Adrenal gland (tissue), 12 donors: ENCODE measurements around the gene HAPLN3. TPM values are rescaled to one million over a fixed set of nuclear protein-coding genes. Genes with fewer than 3 reads are reported as not detected.

Experiments used
- DNase-seq, 7 donors: peaks; one replicate each; pipeline ENCODE4 v3.0.0-alpha.2; 2019 to 2020
- H3K27ac ChIP-seq, 5 donors: fragments of 200-600 bp; sonication (generic) in 4 of 5; 1 replicate in 3 of 5; 2 replicates in 2 of 5; pipeline versions ENCODE4 v1.5.1 to v1.8.0; 2016 to 2020; ENCODE audit warnings: mild to moderate bottlenecking in 1 of 5
- H3K27me3 ChIP-seq: fragments of 200-600 bp; 2 replicates; pipeline ENCODE4 v1.8.0; 2021
- H3K36me3 ChIP-seq, 2 donors: fragments of 200-600 bp; replicated peaks in 1 of 2; 1 replicate in 1 of 2; 2 replicates in 1 of 2; pipeline versions ENCODE4 v1.5.1 to v1.8.0; 2018 to 2022
- H3K4me1 ChIP-seq, 2 donors: fragments of 200-600 bp; replicated peaks in 1 of 2; 1 replicate in 1 of 2; 2 replicates in 1 of 2; pipeline versions ENCODE4 v1.5.1 to v1.8.0; 2018 to 2021
- H3K4me3 ChIP-seq, 4 donors: fragments of 200-600 bp; sonication (generic) in 3 of 4; one replicate each; pipeline ENCODE4 v1.5.1; 2016 to 2018
- H3K9me3 ChIP-seq, 3 donors: fragments of 200-600 bp; sonication (generic) in 1 of 3; replicated peaks in 1 of 3; 1 replicate in 2 of 3; 2 replicates in 1 of 3; pipeline versions ENCODE4 v1.5.1 to v1.8.0; 2016 to 2021
- CTCF ChIP-seq, 6 experiments: fragments of 450-650 bp in 4 of 6; fragments of 200-600 bp in 2 of 6; sonication (generic) in 1 of 6; IDR thresholded peaks; 1 replicate in 5 of 6; 2 replicates in 1 of 6; pipeline versions ENCODE4 v1.5.1 to v1.8.0; 2016 to 2021; ENCODE audit warnings: antibody characterized with exemption in 6 of 6, mild to moderate bottlenecking in 2 of 6, moderate library complexity in 1 of 6
- POLR2A ChIP-seq, 2 donors: fragments of 450-650 bp; IDR thresholded peaks; one replicate each; pipeline ENCODE4 v1.6.1; 2017; ENCODE audit warnings: antibody characterized with exemption in 2 of 2, mild to moderate bottlenecking in 2 of 2, moderate library complexity in 1 of 2
- WGBS, 4 donors: extraction: QIAGEN DNeasy Blood & Tissue Kit in 2 of 4; methylation state at CpG; one replicate each; pipeline versions ENCODE4 v1.1.5 to v1.1.7; 2013 to 2017; 5-methylcytosine and 5-hydroxymethylcytosine counted together
- intact Hi-C, 2 donors: fragments of 100-400 bp; cut with DNase I; formaldehyde crosslinking; loops; one replicate each; pipeline versions ENCODE4 v1.14.1 to v1.15.0; 2022 to 2023
- polyA plus RNA-seq, 3 donors: library from polyadenylated mRNA; stranded (reverse); fragments of 200-250 nt in 2 of 3; fragments of 350-450 nt in 1 of 3; fragmentation: Illumina TruSeq in 1 of 3; extraction: RNeasy Lipid Tissue Mini Kit (QIAGEN cat#74804) in 1 of 3; gene quantifications; one replicate each; pipeline ENCODE4 v1.2.3, GENCODE V29; 2013 to 2014
- total RNA-seq, 9 donors: library from RNA; depleted of rRNA in 4 of 9; stranded (reverse); fragments of >200 nt in 4 of 9; fragments of 120-200 nt in 1 of 9; fragmentation: NEBNext Ultra II Directional in 1 of 9; extraction: Animal tissue kit (Norgen Biotek cat#: 25700) in 1 of 9; gene quantifications; one replicate each; pipeline versions ENCODE4 v1.1.0 to v1.2.4, GENCODE V29; 2013 to 2023
- donor health status: healthy with polysubstance abuse.
- donor health status: Bipolar disorder and iron deficiency.
- donor health status: DM: yes; HTN: yes; CAD: no.
- donor health status: DM: no; HTN: no; CAD: no.
- donor health status: DM: no; HTN: no; CAD: no.
- donor health status: DM: yes; HTN: yes; CAD: no.

HAPLN3 gene
- total and polyA plus RNA-seq, 12 donors: 0.55 to 7.6 (median 3.7) TPM

- no peak overlapping the region for H3K27ac ChIP-seq
- no peak for TF ChIP-seq CTCF (IDR thresholded peaks at IDR 0.05)
- TF ChIP-seq POLR2A (IDR thresholded peaks at IDR 0.05): no peak
- intact Hi-C loops: loop anchor here (10.0 kb wide), 1 partner anchor 283 kb away; no protein-coding TSS in a partner anchor
- no peak overlapping the region for H3K4me3 ChIP-seq
- peaks cover 0 to 16% of the 10 kb centered on the region in 2 donors for H3K36me3 ChIP-seq
- no peaks in the 10 kb centered on the region for H3K27me3 ChIP-seq
- DNase-seq: no peak
- H3K9me3 ChIP-seq: no peaks in the 10 kb centered on the region
- WGBS, 4 donors: 89 to 93% (median 91%) methylated on average over 10 to 15 of the region's 15 CpGs
- H3K4me1 ChIP-seq: peaks cover 0 to 10% of the 10 kb centered on the region in 2 donors
Measured at GRCh38 chr15:88901508-88902220, 6.3 kb upstream of the HAPLN3 start.

GRCh38 chr15:88900982-88901418, 5.7 kb upstream of the HAPLN3 start:
- no peak for TF ChIP-seq POLR2A (IDR thresholded peaks at IDR 0.05)
- TF ChIP-seq CTCF (IDR thresholded peaks at IDR 0.05): no peak
- Histone ChIP-seq H3K9me3 (no peaks in the 10 kb centered on the region), H3K36me3 (peaks cover 0 to 16% of the 10 kb centered on the region in 2 donors), H3K27ac (no peak overlapping the region), H3K4me3 (no peak overlapping the region), H3K4me1 (peaks cover 0 to 10% of the 10 kb centered on the region in 2 donors), H3K27me3 (no peaks in the 10 kb centered on the region)
- intact Hi-C loops: loop anchor here (10.0 kb wide), 1 partner anchor 284 kb away; no protein-coding TSS in a partner anchor
- WGBS, 4 donors: 81 to 88% (median 83%) methylated on average over 5 of the region's 5 CpGs
- no peak for DNase-seq

GRCh38 chr15:88900309-88900981, 5.1 kb upstream of the HAPLN3 start:
- Histone ChIP-seq H3K27ac (no peak overlapping the region), H3K4me1 (peaks cover 2 to 11% of the 10 kb centered on the region in 2 donors), H3K9me3 (no peaks in the 10 kb centered on the region), H3K4me3 (no peak overlapping the region), H3K36me3 (peaks cover 0 to 16% of the 10 kb centered on the region in 2 donors), H3K27me3 (no peaks in the 10 kb centered on the region)
- WGBS, 4 donors: 93 to 95% (median 93%) methylated on average over 7 to 12 of the region's 12 CpGs
- no peak for DNase-seq
- intact Hi-C loops: loop anchor here (10.0 kb wide), 1 partner anchor 284 kb away; no protein-coding TSS in a partner anchor
- TF ChIP-seq CTCF (IDR thresholded peaks at IDR 0.05) (no peak), POLR2A (IDR thresholded peaks at IDR 0.05) (no peak)

GRCh38 chr15:88899251-88899650, 3.9 kb upstream of the HAPLN3 start:
- peaks cover 9 to 13% of the 10 kb centered on the region in 2 donors for H3K4me1 ChIP-seq
- H3K36me3 ChIP-seq: peaks cover 0 to 13% of the 10 kb centered on the region in 2 donors
- intact Hi-C loops: no loop called here

More at GRCh38 chr15:88899251-88899650, 3.9 kb upstream of the HAPLN3 start:
- 93 to 96% (median 95%) methylated on average over 9 of the region's 9 CpGs for WGBS, 4 donors
- TF ChIP-seq CTCF (IDR thresholded peaks at IDR 0.05): no peak
- no peak for TF ChIP-seq POLR2A (IDR thresholded peaks at IDR 0.05)
- H3K4me3 ChIP-seq: no peak overlapping the region
- no peak overlapping the region for H3K27ac ChIP-seq
- no peak for DNase-seq
- H3K9me3 ChIP-seq: no peaks in the 10 kb centered on the region
- H3K27me3 ChIP-seq: peaks cover 10% of the 10 kb centered on the region
